Brain microvascular endothelial cell (primary cell): Measurements from ENCODE around the gene PPRC1.

Experiments used
- DNase-seq: peaks from one replicate; pipeline ENCODE4 v3.0.0-alpha.2; 2020
- H3K27ac ChIP-seq: fragments of 250-450 bp; sonication (Bioruptor Pico); 2 replicates; pipeline ENCODE4 v1.5.1; 2020; ENCODE audit warnings: mild to moderate bottlenecking, moderate library complexity
- H3K27me3 ChIP-seq: fragments of 250-450 bp; sonication (Bioruptor Pico); replicated peaks from 2 replicates; pipeline ENCODE4 v1.5.1; 2020; ENCODE audit warnings: mild to moderate bottlenecking
- H3K36me3 ChIP-seq: fragments of 250-450 bp; sonication (Bioruptor Pico); replicated peaks from 2 replicates; pipeline ENCODE4 v1.5.1; 2020; ENCODE audit warnings: mild to moderate bottlenecking
- H3K4me3 ChIP-seq: 2 replicates; pipeline ENCODE4 v1.5.1; 2011; ENCODE audit warnings: low read depth, mild to moderate bottlenecking, control low read depth, low read length, moderate library complexity
- in situ Hi-C: cut with HindIII; loops from 2 replicates; pipeline ENCODE4 v1.10.0; 2017; ENCODE audit warnings: low sequenced_read_pairs, low pct_ligation_motif_present
- TF ChIP-seq, protein P1 (sequence below): IDR thresholded peaks from 2 replicates; pipeline ENCODE4 v1.5.1; 2011; ENCODE audit warnings: low read depth, mild to moderate bottlenecking, moderate library complexity, low read length, control low read depth, inconsistent platforms; ENCODE audit errors: missing control alignments

PPRC1 gene, protein sequence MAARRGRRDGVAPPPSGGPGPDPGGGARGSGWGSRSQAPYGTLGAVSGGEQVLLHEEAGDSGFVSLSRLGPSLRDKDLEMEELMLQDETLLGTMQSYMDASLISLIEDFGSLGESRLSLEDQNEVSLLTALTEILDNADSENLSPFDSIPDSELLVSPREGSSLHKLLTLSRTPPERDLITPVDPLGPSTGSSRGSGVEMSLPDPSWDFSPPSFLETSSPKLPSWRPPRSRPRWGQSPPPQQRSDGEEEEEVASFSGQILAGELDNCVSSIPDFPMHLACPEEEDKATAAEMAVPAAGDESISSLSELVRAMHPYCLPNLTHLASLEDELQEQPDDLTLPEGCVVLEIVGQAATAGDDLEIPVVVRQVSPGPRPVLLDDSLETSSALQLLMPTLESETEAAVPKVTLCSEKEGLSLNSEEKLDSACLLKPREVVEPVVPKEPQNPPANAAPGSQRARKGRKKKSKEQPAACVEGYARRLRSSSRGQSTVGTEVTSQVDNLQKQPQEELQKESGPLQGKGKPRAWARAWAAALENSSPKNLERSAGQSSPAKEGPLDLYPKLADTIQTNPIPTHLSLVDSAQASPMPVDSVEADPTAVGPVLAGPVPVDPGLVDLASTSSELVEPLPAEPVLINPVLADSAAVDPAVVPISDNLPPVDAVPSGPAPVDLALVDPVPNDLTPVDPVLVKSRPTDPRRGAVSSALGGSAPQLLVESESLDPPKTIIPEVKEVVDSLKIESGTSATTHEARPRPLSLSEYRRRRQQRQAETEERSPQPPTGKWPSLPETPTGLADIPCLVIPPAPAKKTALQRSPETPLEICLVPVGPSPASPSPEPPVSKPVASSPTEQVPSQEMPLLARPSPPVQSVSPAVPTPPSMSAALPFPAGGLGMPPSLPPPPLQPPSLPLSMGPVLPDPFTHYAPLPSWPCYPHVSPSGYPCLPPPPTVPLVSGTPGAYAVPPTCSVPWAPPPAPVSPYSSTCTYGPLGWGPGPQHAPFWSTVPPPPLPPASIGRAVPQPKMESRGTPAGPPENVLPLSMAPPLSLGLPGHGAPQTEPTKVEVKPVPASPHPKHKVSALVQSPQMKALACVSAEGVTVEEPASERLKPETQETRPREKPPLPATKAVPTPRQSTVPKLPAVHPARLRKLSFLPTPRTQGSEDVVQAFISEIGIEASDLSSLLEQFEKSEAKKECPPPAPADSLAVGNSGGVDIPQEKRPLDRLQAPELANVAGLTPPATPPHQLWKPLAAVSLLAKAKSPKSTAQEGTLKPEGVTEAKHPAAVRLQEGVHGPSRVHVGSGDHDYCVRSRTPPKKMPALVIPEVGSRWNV (N-terminal part only)

DNA sequence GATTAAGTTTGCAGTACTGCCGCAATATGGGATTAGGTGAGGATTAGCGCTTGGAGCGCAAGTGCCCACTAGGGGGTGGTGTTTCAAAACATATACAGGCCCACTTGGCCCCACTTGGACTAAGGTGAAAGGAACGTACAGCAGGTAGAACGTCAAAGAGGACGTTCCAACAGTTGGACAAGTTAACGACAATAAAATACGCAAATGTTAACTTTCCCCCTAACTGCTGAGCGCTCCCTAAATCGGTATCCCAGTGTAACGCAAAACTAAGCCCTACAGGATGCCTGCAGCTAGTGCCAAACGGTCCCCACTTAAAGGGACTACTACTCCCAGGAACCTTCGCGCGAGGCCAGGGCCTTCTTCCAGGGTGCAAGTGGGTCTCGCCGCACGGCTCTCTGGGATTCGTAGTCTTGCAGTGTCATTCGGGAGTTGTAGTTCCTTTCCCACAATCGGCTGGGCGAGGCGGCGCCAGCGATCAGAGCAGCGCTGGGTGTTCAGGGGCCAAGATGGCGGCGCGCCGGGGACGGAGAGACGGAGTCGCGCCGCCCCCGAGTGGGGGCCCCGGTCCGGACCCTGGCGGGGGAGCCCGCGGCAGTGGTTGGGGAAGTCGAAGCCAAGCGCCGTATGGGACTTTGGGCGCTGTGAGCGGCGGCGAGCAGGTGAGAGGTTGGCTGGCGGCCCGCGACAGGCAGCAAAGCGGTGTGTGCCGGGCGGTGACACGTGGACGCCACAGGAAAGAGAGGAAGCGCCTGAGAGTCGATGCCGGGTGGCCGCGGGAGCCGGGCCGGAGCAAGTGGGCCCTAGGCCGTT, at the start of gene PPRC1:
PPRC1 (plus strand) TSS at position 478 of the 810 bp plus-strand sequence; CDS start at position 507, 29 bp downstream.
- in situ Hi-C loops, result no loop called here
- H3K36me3 ChIP-seq, result peaks cover 1% of the 10 kb centered on the region
- TF ChIP-seq, protein P1, sequence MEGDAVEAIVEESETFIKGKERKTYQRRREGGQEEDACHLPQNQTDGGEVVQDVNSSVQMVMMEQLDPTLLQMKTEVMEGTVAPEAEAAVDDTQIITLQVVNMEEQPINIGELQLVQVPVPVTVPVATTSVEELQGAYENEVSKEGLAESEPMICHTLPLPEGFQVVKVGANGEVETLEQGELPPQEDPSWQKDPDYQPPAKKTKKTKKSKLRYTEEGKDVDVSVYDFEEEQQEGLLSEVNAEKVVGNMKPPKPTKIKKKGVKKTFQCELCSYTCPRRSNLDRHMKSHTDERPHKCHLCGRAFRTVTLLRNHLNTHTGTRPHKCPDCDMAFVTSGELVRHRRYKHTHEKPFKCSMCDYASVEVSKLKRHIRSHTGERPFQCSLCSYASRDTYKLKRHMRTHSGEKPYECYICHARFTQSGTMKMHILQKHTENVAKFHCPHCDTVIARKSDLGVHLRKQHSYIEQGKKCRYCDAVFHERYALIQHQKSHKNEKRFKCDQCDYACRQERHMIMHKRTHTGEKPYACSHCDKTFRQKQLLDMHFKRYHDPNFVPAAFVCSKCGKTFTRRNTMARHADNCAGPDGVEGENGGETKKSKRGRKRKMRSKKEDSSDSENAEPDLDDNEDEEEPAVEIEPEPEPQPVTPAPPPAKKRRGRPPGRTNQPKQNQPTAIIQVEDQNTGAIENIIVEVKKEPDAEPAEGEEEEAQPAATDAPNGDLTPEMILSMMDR, result peak; percentile 89
- DNase-seq, result peak; percentile 99
- H3K4me3 ChIP-seq, result peak within 1 kb of the TSS; percentile 99
- H3K27me3 ChIP-seq, result no peaks in the 10 kb centered on the region
- peak within 1 kb of the TSS; percentile 83 for H3K27ac ChIP-seq

DNA sequence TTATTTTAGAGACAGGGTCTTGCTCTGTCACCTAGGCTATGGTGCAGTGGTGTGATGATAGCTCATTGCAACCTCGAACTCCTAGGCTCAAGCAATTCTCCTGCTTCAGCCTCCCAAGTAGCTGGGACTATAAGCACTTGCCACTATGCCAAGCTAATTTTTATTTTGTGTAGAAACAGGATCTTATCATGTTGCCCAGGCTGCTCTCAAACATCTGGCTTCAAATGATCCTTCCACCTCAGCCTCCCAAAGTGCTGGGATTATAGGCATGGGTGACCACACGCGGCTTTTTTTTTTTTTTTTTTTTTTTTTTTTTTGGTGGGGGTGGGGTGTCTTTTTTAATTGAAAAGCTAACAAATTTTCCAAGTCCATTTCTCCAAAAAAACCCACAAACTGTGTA, 49.3 kb upstream of the PPRC1 start:
- in situ Hi-C loops, result no loop called here
- Histone ChIP-seq H3K27me3 (no peaks in the 10 kb centered on the region), H3K36me3 (no peaks in the 10 kb centered on the region), H3K4me3 (no peak overlapping the region), H3K27ac (no peak overlapping the region)
- TF ChIP-seq, protein P1, result no peak
- no peak for DNase-seq

DNA sequence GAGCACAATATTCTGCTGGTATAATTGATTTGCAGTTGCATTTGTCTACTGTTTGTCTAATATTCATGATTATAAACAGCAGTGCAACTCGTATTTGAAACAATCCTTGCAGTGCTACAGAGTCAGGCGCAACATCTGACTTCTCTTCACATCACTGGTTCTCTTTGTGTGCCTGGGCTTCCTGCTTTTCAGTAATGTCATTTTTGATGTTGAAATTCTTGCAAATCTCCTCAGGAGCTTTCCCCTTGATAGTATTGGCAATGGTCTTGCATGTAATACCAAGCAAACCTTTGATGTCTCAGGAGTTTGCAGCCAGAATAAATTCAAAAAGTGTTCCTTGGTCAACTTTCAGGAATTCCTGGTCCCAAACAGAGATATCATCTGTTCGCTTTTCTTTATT, 47.5 kb upstream of the PPRC1 start:
- Histone ChIP-seq H3K4me3 (no peak overlapping the region), H3K27ac (no peak overlapping the region), H3K36me3 (no peaks in the 10 kb centered on the region), H3K27me3 (no peaks in the 10 kb centered on the region)
- no peak for DNase-seq
- TF ChIP-seq, protein P1, result no peak
- in situ Hi-C loops, result no loop called here

DNA sequence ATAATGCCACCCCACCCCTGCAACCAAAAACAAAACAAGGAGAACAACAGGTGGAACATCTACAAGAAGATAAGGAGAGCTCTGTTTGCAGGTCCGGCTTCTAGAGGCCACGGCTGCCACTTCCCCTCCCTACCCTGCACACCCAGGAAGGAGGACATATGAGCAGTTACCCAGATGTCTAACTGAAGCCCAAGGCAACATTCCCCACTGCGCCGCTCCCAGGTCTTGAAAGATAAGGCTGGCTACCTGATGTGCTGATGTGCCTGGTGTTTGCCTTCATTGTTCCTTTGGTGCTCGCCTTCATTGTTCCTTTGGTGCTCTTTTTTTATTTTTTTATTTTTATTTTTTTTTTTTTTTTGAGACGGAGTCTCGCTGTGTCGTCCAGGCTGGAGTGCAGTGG, 46.6 kb upstream of the PPRC1 start:
- Histone ChIP-seq H3K36me3 (no peaks in the 10 kb centered on the region), H3K27me3 (no peaks in the 10 kb centered on the region), H3K4me3 (no peak overlapping the region), H3K27ac (no peak overlapping the region)
- no peak for DNase-seq
- TF ChIP-seq, protein P1, result no peak
- in situ Hi-C loops, result no loop called here

DNA sequence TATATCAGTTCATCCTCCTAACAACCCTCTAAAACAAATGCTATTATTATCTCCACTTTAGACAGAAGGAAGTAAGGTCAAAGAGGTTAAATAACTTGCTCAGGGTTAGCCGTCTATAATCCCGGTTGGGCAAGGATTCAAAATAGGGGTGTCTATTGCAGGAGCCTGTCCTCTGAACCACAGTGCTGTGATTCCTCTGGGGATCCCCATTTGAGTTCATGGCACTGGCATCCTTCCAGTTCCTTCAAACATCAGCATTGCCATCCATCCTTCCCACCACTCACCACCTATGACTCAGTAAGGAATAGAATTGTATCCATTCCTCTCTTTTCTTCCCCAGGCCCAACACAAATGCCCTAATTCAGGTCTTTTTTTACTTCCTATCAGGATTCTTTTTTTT, 42.1 kb upstream of the PPRC1 start:
- TF ChIP-seq, protein P1, result no peak
- DNase-seq, result peak; percentile 5
- H3K36me3 ChIP-seq, result no peaks in the 10 kb centered on the region
- H3K4me3 ChIP-seq, result no peak overlapping the region
- no peak overlapping the region for H3K27ac ChIP-seq
- in situ Hi-C loops, result no loop called here
- no peaks in the 10 kb centered on the region for H3K27me3 ChIP-seq
